GM19438 (cell line): ENCODE measurements around the gene ZBTB7C.

ENCODE experiments used
- ATAC-seq: cut with Tn5 transposase; IDR thresholded peaks from one replicate; pipeline ENCODE4 v1.9.1; 2021; ENCODE audit warnings: low read depth; ENCODE audit not compliant: unreplicated experiment

Gene ZBTB7C

GRCh38 chr18:48154828-48155227 is 254.4 kb downstream of the ZBTB7C start:
- ATAC-seq: no peak

- no peak for ATAC-seq
Observed at GRCh38 chr18:48153613-48154481, 255.3 kb downstream of the ZBTB7C start.

- ATAC-seq: no peak
Observed at GRCh38 chr18:48152549-48152948, 256.6 kb downstream of the ZBTB7C start.

- ATAC-seq: no peak
Observed at GRCh38 chr18:48151421-48152065, 257.6 kb downstream of the ZBTB7C start.

- no peak for ATAC-seq
Observed at GRCh38 chr18:48149020-48149685, 260.0 kb downstream of the ZBTB7C start.

- ATAC-seq: no peak
Observed at GRCh38 chr18:48142994-48143393, 266.2 kb downstream of the ZBTB7C start.

- no peak for ATAC-seq
Observed at GRCh38 chr18:48142353-48142752, 266.8 kb downstream of the ZBTB7C start.

GRCh38 chr18:48140731-48141130 is 268.5 kb downstream of the ZBTB7C start:
- no peak for ATAC-seq

- no peak for ATAC-seq
Observed at GRCh38 chr18:48139431-48140347, 269.5 kb downstream of the ZBTB7C start.

GRCh38 chr18:48138660-48139430 is 270.3 kb downstream of the ZBTB7C start:
- ATAC-seq: no peak

- no peak for ATAC-seq
Observed at GRCh38 chr18:48138210-48138609, 271.0 kb downstream of the ZBTB7C start.

- no peak for ATAC-seq
Observed at GRCh38 chr18:48137374-48138081, 271.7 kb downstream of the ZBTB7C start.

GRCh38 chr18:48136827-48137373 is 272.3 kb downstream of the ZBTB7C start:
- ATAC-seq: no peak

GRCh38 chr18:48136051-48136826 is 272.9 kb downstream of the ZBTB7C start:
- ATAC-seq: no peak

- no peak for ATAC-seq
Observed at GRCh38 chr18:48135436-48135966, 273.7 kb downstream of the ZBTB7C start.

- no peak for ATAC-seq
Observed at GRCh38 chr18:48134609-48135008, 274.6 kb downstream of the ZBTB7C start.

GRCh38 chr18:48133671-48134251 is 275.4 kb downstream of the ZBTB7C start:
- ATAC-seq: no peak
